ENCODE data around the gene TNMD. TPM values are rescaled to one million over a fixed set of nuclear protein-coding genes. Genes with fewer than 3 reads are reported as not detected.

TNMD gene
- total and polyA plus RNA-seq, 10 donors: 0.22 to 1.8 (median 0.79) TPM; not detected in 7

GRCh38 chrX:100609591-100609990, 24.9 kb downstream of the TNMD start:
- H3K36me3 ChIP-seq: no peaks in the 10 kb centered on the region
- intact Hi-C loops (cut with DNase I; ENCODE audit: low total_unique reads): no loop called here
- peaks cover 0 to 4% (median 0%) of the 10 kb centered on the region in 6 donors for H3K4me1 ChIP-seq
- DNase-seq: no peak
- H3K9me3 ChIP-seq: no peaks in the 10 kb centered on the region
- no peak overlapping the region for H3K4me3 ChIP-seq
- H3K27me3 ChIP-seq (replicated peaks in 1 of 7): peaks cover 0 to 41% (median 0%) of the 10 kb centered on the region in 7 donors
- TF ChIP-seq POLR2A (IDR thresholded peaks at IDR 0.05): no peak
- no peak overlapping the region for H3K27ac ChIP-seq
- 0 to 21% (median 11%) methylated on average over 1 of the region's 1 CpG for WGBS, 5 donors

DNA sequence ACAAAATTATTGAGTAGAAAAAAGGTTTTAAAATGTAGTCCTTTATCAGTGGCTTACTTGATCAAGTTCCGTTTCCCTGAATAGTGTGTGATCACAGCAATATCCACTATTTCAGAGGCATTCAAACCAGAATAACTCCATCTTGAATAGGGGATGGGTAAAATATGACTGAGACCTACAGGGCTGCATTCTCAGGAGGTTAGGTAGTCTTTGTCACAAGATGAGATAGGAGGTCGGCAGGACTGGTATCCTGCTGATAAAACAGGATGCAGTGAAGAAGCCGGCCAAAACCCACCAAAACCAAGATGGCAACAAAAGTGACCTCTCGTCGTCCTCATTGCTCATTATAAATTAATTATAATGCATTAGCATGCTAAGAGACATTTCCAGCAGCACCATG, 27.2 kb downstream of the TNMD start:
- TF ChIP-seq, protein P1, sequence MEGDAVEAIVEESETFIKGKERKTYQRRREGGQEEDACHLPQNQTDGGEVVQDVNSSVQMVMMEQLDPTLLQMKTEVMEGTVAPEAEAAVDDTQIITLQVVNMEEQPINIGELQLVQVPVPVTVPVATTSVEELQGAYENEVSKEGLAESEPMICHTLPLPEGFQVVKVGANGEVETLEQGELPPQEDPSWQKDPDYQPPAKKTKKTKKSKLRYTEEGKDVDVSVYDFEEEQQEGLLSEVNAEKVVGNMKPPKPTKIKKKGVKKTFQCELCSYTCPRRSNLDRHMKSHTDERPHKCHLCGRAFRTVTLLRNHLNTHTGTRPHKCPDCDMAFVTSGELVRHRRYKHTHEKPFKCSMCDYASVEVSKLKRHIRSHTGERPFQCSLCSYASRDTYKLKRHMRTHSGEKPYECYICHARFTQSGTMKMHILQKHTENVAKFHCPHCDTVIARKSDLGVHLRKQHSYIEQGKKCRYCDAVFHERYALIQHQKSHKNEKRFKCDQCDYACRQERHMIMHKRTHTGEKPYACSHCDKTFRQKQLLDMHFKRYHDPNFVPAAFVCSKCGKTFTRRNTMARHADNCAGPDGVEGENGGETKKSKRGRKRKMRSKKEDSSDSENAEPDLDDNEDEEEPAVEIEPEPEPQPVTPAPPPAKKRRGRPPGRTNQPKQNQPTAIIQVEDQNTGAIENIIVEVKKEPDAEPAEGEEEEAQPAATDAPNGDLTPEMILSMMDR (IDR thresholded peaks at IDR 0.05 in 8 of 11, conservative IDR thresholded peaks at IDR 0.05 in 3 of 11): no peak
- TF ChIP-seq POLR2A (IDR thresholded peaks at IDR 0.05) (no peak), POLR2AphosphoS5 (IDR thresholded peaks at IDR 0.05) (no peak)
- peaks cover 0 to 45% (median 3%) of the 10 kb centered on the region in 7 donors for H3K27me3 ChIP-seq (replicated peaks in 1 of 7)
- no peak for DNase-seq
- no peaks in the 10 kb centered on the region for H3K9me3 ChIP-seq
- WGBS, 5 donors: 67 to 81% (median 70%) methylated on average over 5 of the region's 5 CpGs
- intact Hi-C loops (cut with DNase I; ENCODE audit: low total_unique reads): no loop called here
- H3K4me1 ChIP-seq: no peaks in the 10 kb centered on the region
- no peaks in the 10 kb centered on the region for H3K36me3 ChIP-seq
- H3K27ac ChIP-seq: no peak overlapping the region
- H3K4me3 ChIP-seq: no peak overlapping the region

DNA sequence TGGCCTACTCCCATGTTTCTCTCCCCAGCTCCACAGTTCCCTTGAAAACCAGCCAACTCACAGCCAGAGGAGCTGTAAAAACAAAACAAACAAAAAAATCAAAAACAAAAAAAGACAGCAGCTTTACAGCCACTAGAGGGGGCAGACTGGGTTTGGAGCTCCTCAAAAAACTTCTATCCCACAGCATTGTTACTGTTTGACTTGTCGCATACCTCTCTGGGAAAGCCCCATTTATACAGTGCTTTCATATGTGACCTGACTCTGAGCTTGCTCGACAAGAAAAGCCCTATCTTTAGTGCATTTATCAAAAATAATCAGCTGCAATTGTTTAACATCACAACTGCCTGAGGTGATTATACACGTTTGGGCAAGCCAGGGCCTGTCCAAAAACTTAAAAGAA, 30.3 kb downstream of the TNMD start:
- Histone ChIP-seq H3K4me3 (no peak overlapping the region), H3K27ac (no peak overlapping the region), H3K36me3 (no peaks in the 10 kb centered on the region), H3K9me3 (no peaks in the 10 kb centered on the region), H3K4me1 (no peaks in the 10 kb centered on the region), H3K27me3 (replicated peaks in 1 of 7) (peaks cover 0 to 52% (median 3%) of the 10 kb centered on the region in 7 donors)
- TF ChIP-seq, protein P1 (IDR thresholded peaks at IDR 0.05 in 8 of 11, conservative IDR thresholded peaks at IDR 0.05 in 3 of 11): peak in 6 of 11 experiments; percentile 22 to 44 (median 28)
- TF ChIP-seq POLR2A (IDR thresholded peaks at IDR 0.05): no peak
- no peak for DNase-seq
- 11 to 29% (median 23%) methylated on average over 3 of the region's 3 CpGs for WGBS, 5 donors
- intact Hi-C loops (cut with DNase I; ENCODE audit: low total_unique reads): no loop called here

- WGBS, 5 donors: 84 to 91% (median 86%) methylated on average over 4 of the region's 4 CpGs
- Histone ChIP-seq H3K4me3 (no peak overlapping the region), H3K4me1 (peaks cover 0 to 12% (median 5%) of the 10 kb centered on the region in 6 donors), H3K27ac (no peak overlapping the region), H3K9me3 (no peaks in the 10 kb centered on the region), H3K27me3 (replicated peaks in 1 of 7) (peaks cover 0 to 16% (median 0%) of the 10 kb centered on the region in 7 donors), H3K36me3 (no peaks in the 10 kb centered on the region)
- no peak for DNase-seq
- TF ChIP-seq POLR2AphosphoS5 (IDR thresholded peaks at IDR 0.05) (no peak), POLR2A (IDR thresholded peaks at IDR 0.05) (no peak)
- TF ChIP-seq, protein P1 (IDR thresholded peaks at IDR 0.05 in 8 of 11, conservative IDR thresholded peaks at IDR 0.05 in 3 of 11): no peak
- intact Hi-C loops (cut with DNase I; ENCODE audit: low total_unique reads): no loop called here
Observed at GRCh38 chrX:100623001-100623400, 38.3 kb downstream of the TNMD start.

Measured in spleen (tissue), 11 donors.